AG09319 (cell line): ENCODE measurements around the gene GRM1.

Experiments used
- DNase-seq: peaks from one replicate; pipeline ENCODE4 v3.0.0-alpha.2; 2010; ENCODE audit warnings: low read depth; ENCODE audit errors: extremely low read depth
- CTCF ChIP-seq: IDR thresholded peaks from 2 replicates; pipeline ENCODE4 v1.5.1; 2011; ENCODE audit warnings: low read depth, mild to moderate bottlenecking, inconsistent platforms, low read length, moderate library complexity

GRM1 gene

GRCh38 chr6:146359131-146359530 is 330.3 kb downstream of the GRM1 start:
- DNase-seq = no peak
- no peak for TF ChIP-seq CTCF

GRCh38 chr6:146361128-146361924 is 332.5 kb downstream of the GRM1 start:
- no peak for TF ChIP-seq CTCF
- DNase-seq = no peak

- no peak for DNase-seq
- TF ChIP-seq CTCF = no peak
Measured at GRCh38 chr6:146363838-146364607, 335.2 kb downstream of the GRM1 start.

GRCh38 chr6:146364816-146365594 is 336.1 kb downstream of the GRM1 start:
- no peak for TF ChIP-seq CTCF
- DNase-seq = no peak

- TF ChIP-seq CTCF = no peak
- DNase-seq = no peak
Measured at GRCh38 chr6:146367061-146367460, 338.2 kb downstream of the GRM1 start.

GRCh38 chr6:146369866-146370265 is 341.0 kb downstream of the GRM1 start:
- DNase-seq = no peak
- no peak for TF ChIP-seq CTCF
